ENCODE data around the gene MTERF2.

The MTERF2 gene

DNA sequence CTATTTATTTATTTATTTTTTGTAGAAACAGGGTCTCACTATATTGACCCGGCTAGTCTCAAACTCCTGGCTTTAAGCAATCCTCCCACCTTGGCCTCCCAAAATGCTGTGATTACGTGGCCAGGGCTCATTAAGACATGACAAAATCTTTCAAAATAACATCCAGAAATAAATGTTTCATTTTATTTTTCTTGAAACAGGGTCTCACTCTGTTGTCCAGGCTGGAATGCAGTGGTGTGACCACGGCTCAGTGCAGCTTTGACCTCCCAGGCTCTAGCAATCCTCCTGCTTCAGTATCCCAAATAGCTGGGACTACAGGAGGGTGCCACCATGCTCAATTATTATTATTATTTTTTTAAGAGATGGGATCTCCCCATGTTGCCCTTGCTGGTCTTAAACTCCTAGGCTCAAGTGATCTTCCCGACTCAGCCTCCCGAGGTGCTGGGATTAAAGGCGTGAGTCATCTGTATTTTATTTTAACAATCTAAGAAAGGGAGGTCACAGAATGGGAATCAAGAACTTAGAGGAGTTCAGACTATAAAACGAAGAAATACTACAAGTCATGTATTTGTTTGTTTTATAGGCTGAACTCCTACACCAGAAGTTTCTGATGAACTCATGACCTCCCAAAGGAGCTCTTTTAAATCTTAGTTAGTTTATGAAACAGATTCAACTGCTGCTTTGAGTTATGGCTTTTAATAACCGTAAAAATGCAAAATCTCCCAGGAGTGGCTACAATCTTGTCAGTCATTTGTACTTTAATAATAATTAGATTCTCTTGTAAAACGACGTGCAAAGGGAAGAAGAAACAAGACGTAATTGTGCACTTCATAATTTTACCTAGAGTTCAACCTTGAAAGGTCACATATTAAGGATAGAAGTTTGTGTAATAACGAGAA, 33.3 kb downstream of the MTERF2 start:
- DNase-seq = no peak

DNA sequence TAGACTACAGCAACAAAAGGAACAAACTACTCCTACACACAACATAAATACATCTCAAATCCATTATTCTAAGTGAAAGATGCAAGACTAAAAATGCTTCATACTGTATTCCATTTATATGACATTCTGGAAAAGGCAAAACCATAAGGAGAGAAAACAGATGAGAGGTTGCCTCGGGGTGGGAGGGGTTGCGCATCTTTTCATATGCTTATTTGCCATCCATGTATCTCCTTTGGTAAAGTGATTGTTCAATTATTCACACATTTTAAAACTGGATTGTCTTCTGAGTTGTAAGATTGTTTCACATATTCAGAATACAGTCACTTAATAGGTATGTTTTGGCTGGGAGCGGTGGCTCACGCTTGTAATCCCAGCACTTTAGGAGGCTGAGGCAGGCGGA, 36.4 kb downstream of the MTERF2 start:
- no peak for DNase-seq

DNA sequence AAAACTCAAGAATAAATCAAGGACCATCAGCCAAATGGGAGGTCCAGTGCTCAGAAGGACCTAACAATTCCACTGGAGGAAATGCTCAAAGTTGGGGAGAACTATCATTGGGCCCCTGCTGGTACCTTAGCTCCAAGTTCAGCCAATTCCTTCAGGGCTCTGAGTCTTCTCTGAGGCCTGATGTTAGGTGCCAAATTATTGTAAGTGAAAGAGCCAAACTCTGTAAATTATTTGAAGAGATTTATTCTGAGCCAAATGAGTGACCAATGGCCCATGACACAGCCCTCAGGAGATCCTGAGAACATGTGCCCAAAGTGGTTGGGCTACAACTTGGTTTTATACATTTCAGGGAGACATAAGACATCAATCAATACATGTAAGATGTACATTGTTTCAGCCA, 39.5 kb downstream of the MTERF2 start:
- DNase-seq = no peak

DNA sequence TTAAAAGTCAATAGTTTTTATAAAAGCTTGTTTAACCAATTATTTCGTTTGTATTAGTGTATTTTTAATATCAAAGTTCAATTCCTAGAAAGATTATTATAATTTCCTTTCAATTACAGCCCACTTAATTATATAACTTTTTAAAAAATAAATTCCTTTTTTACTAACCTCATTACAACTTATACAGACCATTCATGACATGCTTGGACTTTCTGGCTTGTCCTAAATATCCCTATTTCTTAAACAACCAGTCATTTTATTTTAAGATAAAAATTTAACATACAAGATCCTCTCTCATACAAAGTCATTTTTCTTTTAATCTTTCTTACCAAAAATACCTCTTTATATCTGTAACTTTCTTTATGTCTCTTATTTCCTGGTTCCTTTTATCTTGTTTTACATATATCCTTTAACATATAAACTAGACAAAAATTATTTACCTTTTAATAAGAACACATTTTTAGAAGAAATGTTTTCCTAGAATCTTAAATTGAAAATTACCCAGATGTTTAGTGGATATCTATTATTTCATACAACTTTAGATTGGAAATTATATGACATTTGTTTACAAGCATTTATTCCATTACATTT, 41.6 kb downstream of the MTERF2 start:
- no peak for DNase-seq

DNA sequence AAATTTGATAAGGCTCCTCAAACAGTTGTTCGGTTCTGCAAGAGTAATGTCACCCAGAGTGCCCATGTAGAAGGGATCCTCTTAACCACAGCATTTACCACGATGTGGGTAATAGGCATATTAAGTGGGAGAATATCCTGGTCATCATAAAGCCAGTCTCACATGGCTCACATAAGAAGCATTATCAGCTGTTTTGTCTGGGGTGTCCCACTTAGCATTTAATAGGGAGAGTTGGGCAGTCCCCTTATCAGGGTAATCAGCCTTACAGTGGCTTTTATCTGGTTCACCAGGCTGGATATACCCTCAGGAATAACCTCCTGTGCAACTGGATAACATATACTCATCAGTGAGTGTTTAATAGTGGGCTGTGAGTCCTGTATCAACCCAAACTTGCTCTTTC, 44.2 kb downstream of the MTERF2 start:
- DNase-seq = no peak

DNA sequence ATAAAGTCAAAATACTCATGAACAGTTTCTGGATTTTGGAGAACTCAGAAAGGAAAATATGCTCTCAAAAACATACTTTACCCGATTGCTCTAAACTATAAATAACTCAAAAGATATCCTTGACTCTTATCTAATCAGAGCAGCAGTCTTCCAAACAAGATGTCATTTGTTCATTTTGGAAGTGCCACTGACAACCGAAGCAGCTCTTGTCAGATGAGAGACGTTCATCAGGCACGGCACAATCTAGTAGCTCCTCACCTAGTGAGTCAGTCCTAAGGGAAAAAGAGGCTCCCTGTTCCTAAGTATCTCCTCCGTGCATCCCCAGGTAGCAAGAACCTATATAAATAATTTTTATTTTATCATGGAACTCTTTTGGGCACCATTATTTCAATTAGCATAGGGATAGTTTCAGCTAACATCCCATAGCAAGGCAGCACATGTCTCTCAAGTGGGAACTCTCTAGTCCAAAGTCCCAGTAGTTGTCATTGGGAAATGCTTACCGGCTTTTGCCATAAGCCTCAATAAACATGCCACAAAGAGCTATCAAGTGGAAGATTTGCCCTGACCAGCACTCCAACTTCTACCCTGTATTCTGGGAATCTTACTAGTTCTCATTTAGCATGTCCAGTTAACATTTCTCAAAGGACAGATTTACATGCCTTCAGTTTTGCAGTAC, 45.3 kb downstream of the MTERF2 start:
- DNase-seq = no peak

DNA sequence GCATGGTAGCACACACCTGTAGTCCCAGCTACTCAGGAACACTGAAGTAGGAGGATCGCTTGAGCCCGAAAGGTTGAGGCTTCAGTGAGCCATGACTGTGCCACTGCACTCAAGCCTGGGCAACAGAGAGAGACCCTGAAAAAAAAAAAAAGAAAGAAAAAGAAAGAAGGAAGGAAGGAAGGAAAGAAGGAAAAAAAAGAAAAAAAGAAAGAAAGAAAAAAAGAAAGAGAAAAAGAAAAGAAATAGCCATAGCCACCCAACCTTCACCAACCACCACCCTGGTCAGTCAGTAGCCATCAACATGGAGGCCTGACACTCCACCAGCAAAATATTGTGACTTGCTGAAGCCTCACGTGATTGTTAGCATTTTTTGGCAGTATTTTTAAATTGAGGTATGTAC, 52.7 kb downstream of the MTERF2 start:
- DNase-seq = no peak

Data from activated effector memory CD4-positive, alpha-beta T cell treated with Interleukin-2 at 50 U/mL for 16 hours (primary cell).